ENCODE results near the gene BCAR3.
"Not testable (repeated sequence)": the region's sequence is repeated elsewhere in the genome, so short reads cannot be mapped to it uniquely, and the experiment has no call there.

Gene BCAR3

DNA sequence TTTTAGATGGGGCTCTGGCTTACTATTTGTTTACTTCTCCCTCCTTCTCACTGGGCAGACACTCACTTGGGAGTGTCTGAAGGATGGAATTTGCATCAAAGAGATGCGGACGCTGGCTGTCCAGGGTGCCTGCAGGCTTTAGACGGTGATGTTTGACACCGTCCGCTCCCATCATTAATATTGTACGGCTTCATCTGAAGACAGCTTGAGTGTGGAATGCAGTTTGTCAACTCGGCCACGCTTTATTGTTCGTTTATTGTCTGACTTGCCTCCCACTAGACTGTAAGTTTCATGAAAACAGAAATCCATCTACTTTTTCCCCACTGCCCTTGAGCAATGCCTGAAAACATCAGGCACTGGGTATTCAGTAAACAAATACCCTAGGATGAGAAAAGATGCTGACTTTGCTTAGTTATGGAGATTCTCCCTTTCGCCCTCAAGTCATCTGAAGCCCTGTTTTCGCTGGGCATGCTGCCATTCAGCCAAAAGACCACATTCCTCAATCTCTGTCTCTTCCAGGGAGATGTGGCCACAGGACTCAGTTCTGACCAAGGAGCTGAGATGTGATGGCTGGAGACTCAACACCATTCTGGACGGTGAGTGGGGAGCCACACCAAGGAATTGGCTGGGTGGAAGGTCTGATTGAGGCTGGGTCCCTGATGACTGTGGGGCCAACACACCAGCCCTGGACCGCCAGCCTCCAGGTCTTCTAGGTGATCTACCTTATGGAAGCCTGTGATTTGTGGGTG, 87.6 kb downstream of the BCAR3 start:
- DNase-seq: no peak

DNA sequence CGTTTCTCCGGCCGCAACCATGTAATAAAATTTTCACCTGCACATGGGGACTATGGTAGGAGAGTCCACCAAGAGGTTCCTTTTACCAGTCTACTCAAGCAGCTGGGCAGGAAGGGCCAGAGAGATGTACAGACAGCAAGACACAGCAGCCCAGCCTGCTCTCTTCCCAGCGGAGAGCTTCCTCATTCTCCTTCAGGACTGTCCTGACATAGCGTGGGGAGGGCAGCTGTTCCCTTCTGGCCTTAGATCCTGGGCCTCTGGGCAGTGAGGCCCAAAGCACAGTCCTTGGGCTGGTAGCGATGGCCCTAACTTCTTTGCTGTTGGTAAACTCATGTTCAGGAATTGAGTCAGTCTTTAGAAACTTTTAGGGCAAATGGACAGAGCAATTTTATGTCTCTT, 89.1 kb downstream of the BCAR3 start:
- DNase-seq: no peak

GRCh38 chr1:93591676-93592550, 89.7 kb downstream of the BCAR3 start:
- no peak for DNase-seq

GRCh38 chr1:93591291-93591675, 90.4 kb downstream of the BCAR3 start:
- DNase-seq: not testable (repeated sequence)

DNA sequence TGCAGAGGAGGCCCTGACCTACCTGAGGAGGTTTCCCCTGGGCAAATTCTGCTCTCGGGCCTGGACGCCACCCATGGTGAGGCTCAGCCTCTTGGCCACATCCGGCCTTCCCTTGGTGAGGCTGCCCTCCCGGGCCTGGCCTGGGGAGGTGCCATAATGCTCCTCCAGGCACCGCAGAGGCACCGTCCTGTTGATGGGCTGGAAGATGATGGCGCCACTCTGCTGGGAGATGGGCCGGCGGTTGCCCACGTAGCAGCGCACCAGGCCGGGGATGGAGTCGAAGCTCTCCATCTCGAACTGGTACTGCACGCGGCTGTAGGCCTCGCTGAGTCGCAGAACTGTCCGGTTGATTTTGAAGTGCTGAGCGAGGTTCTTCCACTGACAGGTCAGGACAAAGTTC, 92.7 kb downstream of the BCAR3 start:
- DNase-seq: no peak

DNA sequence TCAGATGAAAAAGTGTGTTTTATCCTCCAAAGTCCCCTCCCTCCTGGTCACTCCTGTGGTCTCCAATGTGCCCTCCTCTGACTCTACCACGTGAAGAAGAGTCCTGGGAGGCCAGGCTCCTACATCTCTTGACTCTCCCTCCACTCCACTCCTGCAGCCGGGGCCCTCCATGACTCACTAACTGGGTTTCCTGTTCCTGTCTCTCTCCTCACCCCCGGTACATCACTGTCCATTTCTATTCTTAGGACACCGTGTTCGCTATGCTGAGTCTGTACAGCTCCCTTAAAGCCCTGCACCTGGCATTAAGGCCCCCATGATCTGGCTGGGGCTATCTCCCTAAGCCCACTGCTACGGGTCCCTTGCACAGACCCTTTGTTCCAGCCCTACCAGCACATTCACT, 93.4 kb downstream of the BCAR3 start:
- DNase-seq: no peak

- DNase-seq: no peak
Observed at GRCh38 chr1:93587354-93587753, 94.3 kb downstream of the BCAR3 start.

DNA sequence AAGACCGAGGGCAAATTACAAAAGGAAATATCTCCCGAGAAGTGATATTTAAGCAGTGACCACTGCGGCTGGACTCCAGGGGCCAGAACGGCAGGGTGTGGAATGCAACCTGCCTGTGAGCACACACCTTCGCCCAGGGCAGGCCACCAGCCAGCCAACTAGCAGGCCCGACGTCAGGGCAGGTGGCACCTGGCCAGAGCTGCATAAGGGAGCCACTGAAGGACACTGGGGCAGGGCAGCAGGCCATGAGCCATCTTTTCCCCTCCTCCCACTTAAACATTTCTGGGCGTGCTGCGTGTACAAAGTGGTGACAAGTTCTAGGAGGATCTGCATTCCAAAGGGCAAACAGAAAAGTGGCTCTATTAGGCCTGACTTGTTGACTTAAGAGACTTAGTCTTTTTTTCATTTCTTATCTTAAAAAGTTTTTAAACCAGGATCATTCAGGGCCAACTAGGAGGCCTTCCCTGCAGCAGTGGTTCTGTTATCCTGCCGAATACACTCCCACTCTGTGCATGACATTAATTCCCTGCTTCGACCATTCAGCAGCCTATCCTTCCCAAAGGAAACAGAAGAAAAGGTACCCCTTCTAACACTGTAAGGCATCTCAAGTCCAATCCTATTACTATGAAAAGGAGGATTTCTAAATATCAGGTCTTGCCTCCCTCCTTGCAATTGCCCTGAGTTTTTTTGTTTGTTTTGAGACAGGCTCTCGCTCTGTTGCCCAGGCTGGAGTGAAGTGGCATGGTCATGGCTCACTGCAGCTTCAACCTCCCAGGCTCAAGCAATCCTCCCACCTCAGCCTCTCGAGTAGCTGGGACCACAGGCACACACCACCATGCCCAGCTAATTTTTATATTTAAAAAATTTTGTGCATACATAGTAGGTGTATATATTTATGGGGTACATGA, 96.3 kb downstream of the BCAR3 start:
- DNase-seq: peak; percentile 39

- DNase-seq: peak; percentile 23
Observed at GRCh38 chr1:93584261-93585003, 97.2 kb downstream of the BCAR3 start.

GRCh38 chr1:93581917-93582850, 99.5 kb downstream of the BCAR3 start:
- no peak for DNase-seq

- DNase-seq: peak; percentile 74
Observed at GRCh38 chr1:93579891-93580290, 101.7 kb downstream of the BCAR3 start.

- DNase-seq: no peak
Observed at GRCh38 chr1:93578911-93579825, 102.5 kb downstream of the BCAR3 start.

DNA sequence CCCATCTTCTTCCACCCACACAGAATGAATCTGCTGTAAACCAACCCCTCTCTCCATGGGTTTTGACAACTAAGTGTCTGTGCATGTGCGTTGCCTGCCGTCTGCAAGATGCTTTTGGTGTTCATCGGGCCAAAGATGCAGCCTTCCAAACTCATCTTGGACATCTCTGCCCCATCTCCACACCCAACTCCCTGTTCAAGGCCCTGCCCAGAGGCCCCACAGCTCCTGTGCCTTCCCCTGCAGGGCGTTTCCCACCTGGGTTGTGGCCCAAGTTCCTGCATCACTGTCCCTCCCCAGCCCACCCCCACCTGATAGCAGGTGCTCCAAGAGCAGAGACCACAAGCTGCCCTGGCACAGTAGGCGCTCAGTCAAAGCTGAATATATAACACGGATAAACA, 103.2 kb downstream of the BCAR3 start:
- DNase-seq: no peak

- no peak for DNase-seq
Observed at GRCh38 chr1:93577536-93578432, 103.9 kb downstream of the BCAR3 start.

GRCh38 chr1:93576746-93577145, 104.9 kb downstream of the BCAR3 start:
- no peak for DNase-seq

GRCh38 chr1:93576346-93576745, 105.3 kb downstream of the BCAR3 start:
- DNase-seq: peak; percentile 62

- DNase-seq: peak; percentile 43
Observed at GRCh38 chr1:93575621-93576284, 105.9 kb downstream of the BCAR3 start.

DNA sequence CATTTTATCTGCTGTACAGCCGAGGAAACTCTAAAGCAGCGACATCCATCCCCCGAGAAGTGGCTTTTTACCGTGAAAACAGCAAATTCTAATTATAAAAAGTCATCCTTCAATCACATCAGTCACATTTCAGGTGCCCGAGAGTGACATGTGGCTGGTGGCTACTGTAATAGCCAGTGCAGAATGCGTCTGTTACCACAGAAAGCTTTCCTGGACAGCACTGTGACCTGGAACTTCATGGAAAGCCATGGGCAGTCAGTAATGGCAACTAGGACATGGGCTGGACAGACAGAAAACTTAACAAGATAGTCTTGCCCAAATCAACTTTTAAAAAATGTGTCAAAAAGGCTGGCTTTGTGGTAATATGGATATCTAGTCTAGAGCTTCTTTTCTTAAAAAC, 106.6 kb downstream of the BCAR3 start:
- DNase-seq: no peak
